ENCODE data around the gene ZNF764. TPM values are rescaled to one million over a fixed set of nuclear protein-coding genes. Genes with fewer than 3 reads are reported as not detected.
A peak's percentile ranks its signal among the peaks of the same experiment; 100 is the strongest.

ZNF764 gene
- total RNA-seq, 1 experiment from 2014 or later: 7.0 TPM

GRCh38 chr16:30557707-30557956, 542 bp downstream of the ZNF764 start:
- Histone ChIP-seq H3K79me2 (ENCODE audit: low read length) (peaks cover 15% of the 10 kb centered on the region), H2AFZ (ENCODE audit: low read length) (peak overlapping the region; percentile 63), H3K4me3 (ENCODE audit: low read length) (peak overlapping the region; percentile 76), H3K4me2 (ENCODE audit: low read depth, low read length, poor library complexity, severe bottlenecking) (peak overlapping the region; percentile 83), H3K4me1 (ENCODE audit: low read length) (peaks cover 9% of the 10 kb centered on the region), H4K20me1 (ENCODE audit: insufficient read depth, low read depth, low read length) (no peaks in the 10 kb centered on the region), H3K9me2 (replicated peaks; ENCODE audit: insufficient read depth, low read length) (no peaks in the 10 kb centered on the region), H3K27me3 (ENCODE audit: low read length) (no peaks in the 10 kb centered on the region), H3K9ac (ENCODE audit: low read length) (peak overlapping the region; percentile 89), H3K27ac (ENCODE audit: low read length) (peak overlapping the region; percentile 80), H3K36me3 (ENCODE audit: insufficient read depth, low read length) (peaks cover 5% of the 10 kb centered on the region; the same call in 1 of the 2 replicates), H3K9me3 (ENCODE audit: low read length) (no peaks in the 10 kb centered on the region)
- peak; percentile 69 for DNase-seq

- Histone ChIP-seq H3K4me1 (ENCODE audit: low read length) (peaks cover 9% of the 10 kb centered on the region), H3K9me3 (ENCODE audit: low read length) (no peaks in the 10 kb centered on the region), H3K27me3 (ENCODE audit: low read length) (no peaks in the 10 kb centered on the region), H3K27ac (ENCODE audit: low read length) (no peak overlapping the region), H4K20me1 (ENCODE audit: insufficient read depth, low read depth, low read length) (no peaks in the 10 kb centered on the region), H2AFZ (ENCODE audit: low read length) (no peak overlapping the region), H3K36me3 (ENCODE audit: insufficient read depth, low read length) (peaks cover 5% of the 10 kb centered on the region; the same call in 1 of the 2 replicates), H3K4me3 (ENCODE audit: low read length) (no peak overlapping the region), H3K9me2 (replicated peaks; ENCODE audit: insufficient read depth, low read length) (no peaks in the 10 kb centered on the region), H3K79me2 (ENCODE audit: low read length) (peaks cover 15% of the 10 kb centered on the region), H3K4me2 (ENCODE audit: low read depth, low read length, poor library complexity, severe bottlenecking) (no peak overlapping the region), H3K9ac (ENCODE audit: low read length) (no peak overlapping the region)
- no peak for DNase-seq
Observed at GRCh38 chr16:30556125-30556473, 2.1 kb downstream of the ZNF764 start.

DNA sequence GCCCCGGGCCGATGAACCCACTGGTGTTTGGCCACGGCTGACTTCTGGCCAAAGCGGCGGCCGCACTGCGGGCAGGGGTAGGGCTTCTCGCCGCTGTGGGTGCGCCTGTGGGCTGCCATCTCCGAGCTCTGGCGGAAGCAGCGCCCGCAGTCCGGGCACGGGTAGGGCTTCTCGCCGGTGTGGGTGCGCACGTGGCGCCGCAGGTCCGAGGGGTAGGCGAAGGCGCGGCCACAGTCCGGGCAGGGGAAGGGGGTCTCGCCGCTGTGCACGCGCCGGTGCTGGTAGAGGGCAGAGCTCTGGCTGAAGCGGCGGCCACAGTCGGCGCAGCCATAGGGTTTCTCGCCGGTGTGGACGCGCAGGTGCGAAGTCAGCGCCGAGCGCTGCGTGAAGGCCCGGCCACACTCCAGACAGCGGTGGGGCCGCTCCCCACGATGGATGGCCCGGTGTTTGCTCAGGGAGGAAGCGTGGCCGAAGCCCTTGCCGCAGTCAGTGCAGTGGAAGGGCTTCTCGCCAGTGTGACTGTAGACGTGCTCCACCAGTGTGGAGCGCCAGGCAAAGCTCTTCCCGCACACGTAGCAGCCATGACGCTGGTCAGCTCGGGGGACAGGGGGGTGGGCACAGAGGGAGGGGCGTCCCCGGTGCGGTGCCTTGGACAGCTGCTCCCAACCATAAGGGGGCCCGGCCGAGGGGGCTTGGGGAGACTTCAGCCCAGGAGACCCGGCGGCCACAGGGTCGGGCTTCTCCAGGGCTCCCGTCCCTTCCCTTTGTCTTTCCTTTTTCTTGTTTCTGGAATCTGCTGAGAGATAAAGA, 2.7 kb downstream of the ZNF764 start:
- Histone ChIP-seq H3K9me2 (replicated peaks; ENCODE audit: insufficient read depth, low read length) (no peaks in the 10 kb centered on the region), H3K36me3 (ENCODE audit: insufficient read depth, low read length) (peaks cover 5% of the 10 kb centered on the region; the same call in 1 of the 2 replicates), H4K20me1 (ENCODE audit: insufficient read depth, low read depth, low read length) (no peaks in the 10 kb centered on the region), H3K27ac (ENCODE audit: low read length) (no peak overlapping the region), H3K4me3 (ENCODE audit: low read length) (no peak overlapping the region), H2AFZ (ENCODE audit: low read length) (no peak overlapping the region), H3K27me3 (ENCODE audit: low read length) (no peaks in the 10 kb centered on the region), H3K4me2 (ENCODE audit: low read depth, low read length, poor library complexity, severe bottlenecking) (no peak overlapping the region), H3K4me1 (ENCODE audit: low read length) (peaks cover 9% of the 10 kb centered on the region), H3K79me2 (ENCODE audit: low read length) (peaks cover 15% of the 10 kb centered on the region), H3K9me3 (ENCODE audit: low read length) (no peaks in the 10 kb centered on the region), H3K9ac (ENCODE audit: low read length) (no peak overlapping the region)
- no peak for DNase-seq

- no peak overlapping the region for H3K9ac ChIP-seq (ENCODE audit: low read length)
- no peak overlapping the region for H3K27ac ChIP-seq (ENCODE audit: low read length)
- H3K79me2 ChIP-seq (ENCODE audit: low read length): peaks cover 15% of the 10 kb centered on the region
- DNase-seq: no peak
- peaks cover 5% of the 10 kb centered on the region; the same call in 1 of the 2 replicates for H3K36me3 ChIP-seq (ENCODE audit: insufficient read depth, low read length)
- no peak overlapping the region for H2AFZ ChIP-seq (ENCODE audit: low read length)
- H3K9me2 ChIP-seq (replicated peaks; ENCODE audit: insufficient read depth, low read length): no peaks in the 10 kb centered on the region
- no peaks in the 10 kb centered on the region for H3K9me3 ChIP-seq (ENCODE audit: low read length)
- H3K4me3 ChIP-seq (ENCODE audit: low read length): no peak overlapping the region
- H3K4me2 ChIP-seq (ENCODE audit: low read depth, low read length, poor library complexity, severe bottlenecking): no peak overlapping the region
- H4K20me1 ChIP-seq (ENCODE audit: insufficient read depth, low read depth, low read length): no peaks in the 10 kb centered on the region
- H3K27me3 ChIP-seq (ENCODE audit: low read length): no peaks in the 10 kb centered on the region
- H3K4me1 ChIP-seq (ENCODE audit: low read length): peaks cover 9% of the 10 kb centered on the region
Observed at GRCh38 chr16:30554557-30555314, 3.4 kb downstream of the ZNF764 start.

DNA sequence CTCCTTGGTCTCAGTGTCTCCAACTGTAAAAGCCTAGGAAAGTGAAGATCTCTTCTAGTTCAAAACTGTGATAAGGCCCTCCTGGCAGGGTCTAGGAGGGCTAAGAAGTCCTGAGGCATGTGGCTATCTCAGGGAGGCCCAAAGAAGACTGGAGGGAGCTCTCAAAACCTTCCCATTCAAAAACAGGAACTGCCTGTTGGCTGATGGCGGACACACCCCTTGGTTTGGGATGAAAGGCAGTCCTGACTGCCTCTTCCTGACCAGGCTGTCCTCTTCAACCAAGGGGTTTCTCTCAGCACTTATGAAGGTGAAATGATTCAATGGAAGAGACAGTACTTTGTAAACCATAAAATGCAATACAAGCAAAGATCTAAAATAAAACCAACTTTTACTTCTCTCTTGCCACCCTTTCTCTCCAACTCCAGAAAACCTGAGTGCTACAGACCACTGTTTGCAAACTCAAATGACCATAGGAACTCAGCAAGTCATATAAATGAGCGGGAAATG, 4.7 kb downstream of the ZNF764 start:
- H3K4me1 ChIP-seq (ENCODE audit: low read length): peaks cover 5% of the 10 kb centered on the region
- H3K79me2 ChIP-seq (ENCODE audit: low read length): peaks cover 15% of the 10 kb centered on the region
- H3K9ac ChIP-seq (ENCODE audit: low read length): no peak overlapping the region

DNA sequence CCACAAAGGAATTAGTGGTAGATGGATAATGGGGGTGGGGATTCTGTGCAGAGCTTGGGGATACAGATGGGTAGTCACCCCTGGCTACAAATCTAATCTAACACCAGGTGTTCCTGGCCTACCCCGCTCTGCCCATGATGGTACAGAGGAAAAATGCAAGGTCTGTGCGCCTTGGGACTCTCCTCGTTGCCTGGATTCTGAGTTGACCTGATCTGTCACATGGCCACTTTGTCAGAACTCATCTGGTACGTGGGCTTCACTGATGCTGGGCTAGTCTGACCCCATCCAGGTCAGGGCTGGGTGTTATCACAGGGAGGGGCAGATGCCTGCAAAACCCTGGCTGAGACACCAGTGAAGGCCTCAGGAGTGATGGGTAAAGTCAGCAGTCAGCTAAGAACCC, 5.2 kb downstream of the ZNF764 start:
- no peak overlapping the region for H3K4me2 ChIP-seq (ENCODE audit: low read depth, low read length, poor library complexity, severe bottlenecking)
- peaks cover 5% of the 10 kb centered on the region; the same call in 1 of the 2 replicates for H3K36me3 ChIP-seq (ENCODE audit: insufficient read depth, low read length)

More for the DNA sequence above, 4.7 kb downstream of the ZNF764 start:
- Histone ChIP-seq H4K20me1 (ENCODE audit: insufficient read depth, low read depth, low read length) (no peaks in the 10 kb centered on the region), H2AFZ (ENCODE audit: low read length) (no peak overlapping the region), H3K4me2 (ENCODE audit: low read depth, low read length, poor library complexity, severe bottlenecking) (no peak overlapping the region), H3K27me3 (ENCODE audit: low read length) (no peaks in the 10 kb centered on the region), H3K27ac (ENCODE audit: low read length) (no peak overlapping the region), H3K9me3 (ENCODE audit: low read length) (no peaks in the 10 kb centered on the region), H3K4me3 (ENCODE audit: low read length) (no peak overlapping the region), H3K36me3 (ENCODE audit: insufficient read depth, low read length) (peaks cover 5% of the 10 kb centered on the region; the same call in 1 of the 2 replicates), H3K9me2 (replicated peaks; ENCODE audit: insufficient read depth, low read length) (no peaks in the 10 kb centered on the region)
- DNase-seq: no peak

DNA sequence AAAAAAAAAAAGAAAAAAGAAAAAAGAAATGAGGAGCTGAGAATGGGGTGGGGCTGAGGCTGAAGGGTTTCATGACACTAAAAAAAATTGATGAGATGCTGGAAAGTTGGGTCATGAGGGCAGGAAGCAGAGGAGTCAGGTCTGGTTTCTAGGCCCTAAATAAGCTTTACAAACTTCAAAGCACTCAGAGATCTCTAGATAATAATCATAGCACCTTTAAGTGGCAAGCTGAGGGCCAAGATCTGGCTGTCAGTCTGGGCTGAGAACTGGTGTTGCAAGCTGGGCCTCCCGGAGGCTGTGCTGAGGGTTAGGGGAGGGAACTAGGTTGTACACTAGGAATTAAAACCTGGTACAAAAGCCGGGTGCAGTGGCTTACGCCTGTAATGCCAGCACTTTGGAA, 6.4 kb downstream of the ZNF764 start:
- Histone ChIP-seq H3K79me2 (ENCODE audit: low read length) (peaks cover 5% of the 10 kb centered on the region), H3K4me2 (ENCODE audit: low read depth, low read length, poor library complexity, severe bottlenecking) (no peak overlapping the region), H3K36me3 (ENCODE audit: insufficient read depth, low read length) (peaks cover 5% of the 10 kb centered on the region; the same call in 1 of the 2 replicates), H4K20me1 (ENCODE audit: insufficient read depth, low read depth, low read length) (no peaks in the 10 kb centered on the region), H3K4me3 (ENCODE audit: low read length) (no peak overlapping the region), H2AFZ (ENCODE audit: low read length) (no peak overlapping the region), H3K9ac (ENCODE audit: low read length) (no peak overlapping the region), H3K4me1 (ENCODE audit: low read length) (no peaks in the 10 kb centered on the region), H3K9me3 (ENCODE audit: low read length) (no peaks in the 10 kb centered on the region), H3K27ac (ENCODE audit: low read length) (no peak overlapping the region), H3K9me2 (replicated peaks; ENCODE audit: insufficient read depth, low read length) (no peaks in the 10 kb centered on the region), H3K27me3 (ENCODE audit: low read length) (no peaks in the 10 kb centered on the region)
- DNase-seq: no peak

More for the DNA sequence above, 5.2 kb downstream of the ZNF764 start:
- no peak for DNase-seq
- H3K9me2 ChIP-seq (replicated peaks; ENCODE audit: insufficient read depth, low read length): no peaks in the 10 kb centered on the region
- no peaks in the 10 kb centered on the region for H3K9me3 ChIP-seq (ENCODE audit: low read length)
- no peak overlapping the region for H3K4me3 ChIP-seq (ENCODE audit: low read length)
- peaks cover 5% of the 10 kb centered on the region for H3K4me1 ChIP-seq (ENCODE audit: low read length)
- H3K27me3 ChIP-seq (ENCODE audit: low read length): no peaks in the 10 kb centered on the region
- no peaks in the 10 kb centered on the region for H4K20me1 ChIP-seq (ENCODE audit: insufficient read depth, low read depth, low read length)
- no peak overlapping the region for H2AFZ ChIP-seq (ENCODE audit: low read length)
- H3K27ac ChIP-seq (ENCODE audit: low read length): no peak overlapping the region
- H3K79me2 ChIP-seq (ENCODE audit: low read length): peaks cover 15% of the 10 kb centered on the region
- no peak overlapping the region for H3K9ac ChIP-seq (ENCODE audit: low read length)
